SK-N-SH (cell line): ENCODE results near the gene BABAM2.
A peak's percentile ranks its signal among the peaks of the same experiment; 100 is the strongest.

Experiments
- NFIC ChIP-seq: IDR thresholded peaks from 2 replicates; pipeline ENCODE4 v1.4.0; 2012; ENCODE audit warnings: borderline replicate concordance
- TF ChIP-seq, protein P1 (sequence below): IDR thresholded peaks from 2 replicates; pipeline ENCODE4 v1.4.0; 2012; ENCODE audit warnings: low read depth, borderline replicate concordance
- TF ChIP-seq, protein P2 (sequence below): fragments of 200-600 bp; sonication (generic); IDR thresholded peaks from 2 replicates; pipeline ENCODE4 v1.6.1; 2017; ENCODE audit warnings: antibody characterized with exemption, mild to moderate bottlenecking, moderate library complexity
- TF ChIP-seq, protein P3 (sequence below): IDR thresholded peaks from 2 replicates; pipeline ENCODE4 v1.4.0; 2012; ENCODE audit warnings: low read depth
- TF ChIP-seq, protein P4 (sequence below): IDR thresholded peaks from 2 replicates; pipeline ENCODE4 v1.4.0; 2012; ENCODE audit warnings: low read depth, borderline replicate concordance

DNA sequence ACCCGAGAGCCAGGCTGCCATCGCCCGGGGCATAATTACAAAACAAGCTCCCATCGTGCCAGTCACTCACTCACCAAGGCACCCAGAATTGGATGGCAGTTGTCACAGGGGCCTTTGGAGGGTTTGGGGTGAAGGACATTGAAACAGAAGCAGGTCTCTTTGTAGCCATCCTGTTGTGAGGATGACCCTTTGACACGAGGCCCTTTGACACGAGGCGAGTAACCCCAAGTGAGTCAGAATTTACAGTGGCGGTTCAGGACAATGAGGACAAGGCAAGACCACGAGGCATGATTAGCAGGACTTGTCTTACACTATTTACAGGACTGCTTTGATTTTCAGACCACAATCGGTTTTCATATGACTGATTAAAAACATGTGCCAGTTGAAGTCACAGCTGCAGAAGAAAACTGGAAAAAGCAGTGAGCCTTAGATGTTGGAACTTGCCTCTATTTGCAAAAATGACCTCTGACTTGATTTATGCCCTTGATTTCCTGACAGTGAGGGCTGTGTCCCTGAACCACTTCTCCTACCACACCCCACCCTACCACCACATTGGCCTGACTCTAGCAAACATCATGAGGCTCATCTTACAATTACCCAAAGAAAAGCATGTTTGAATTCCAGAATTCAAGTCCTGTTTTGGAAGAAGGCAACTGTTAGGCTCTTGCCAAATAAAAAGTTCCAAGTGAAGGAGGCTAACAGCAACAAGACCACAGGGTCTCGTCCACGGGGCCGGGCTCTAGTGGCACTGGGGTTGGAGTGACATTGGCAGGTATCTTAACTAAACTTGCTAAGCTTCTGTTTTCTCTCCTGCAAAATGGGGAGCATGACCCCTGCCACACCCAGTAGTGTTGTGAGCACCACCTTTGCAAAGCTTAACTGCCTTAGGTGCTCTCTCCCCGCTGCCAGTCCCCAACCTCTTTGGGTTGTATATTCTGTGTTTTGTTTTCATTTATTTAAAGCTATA, 437.7 kb downstream of the BABAM2 start:
- no peak for TF ChIP-seq NFIC
- TF ChIP-seq, protein P1, sequence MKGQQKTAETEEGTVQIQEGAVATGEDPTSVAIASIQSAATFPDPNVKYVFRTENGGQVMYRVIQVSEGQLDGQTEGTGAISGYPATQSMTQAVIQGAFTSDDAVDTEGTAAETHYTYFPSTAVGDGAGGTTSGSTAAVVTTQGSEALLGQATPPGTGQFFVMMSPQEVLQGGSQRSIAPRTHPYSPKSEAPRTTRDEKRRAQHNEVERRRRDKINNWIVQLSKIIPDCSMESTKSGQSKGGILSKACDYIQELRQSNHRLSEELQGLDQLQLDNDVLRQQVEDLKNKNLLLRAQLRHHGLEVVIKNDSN, result no peak
- TF ChIP-seq, protein P2, sequence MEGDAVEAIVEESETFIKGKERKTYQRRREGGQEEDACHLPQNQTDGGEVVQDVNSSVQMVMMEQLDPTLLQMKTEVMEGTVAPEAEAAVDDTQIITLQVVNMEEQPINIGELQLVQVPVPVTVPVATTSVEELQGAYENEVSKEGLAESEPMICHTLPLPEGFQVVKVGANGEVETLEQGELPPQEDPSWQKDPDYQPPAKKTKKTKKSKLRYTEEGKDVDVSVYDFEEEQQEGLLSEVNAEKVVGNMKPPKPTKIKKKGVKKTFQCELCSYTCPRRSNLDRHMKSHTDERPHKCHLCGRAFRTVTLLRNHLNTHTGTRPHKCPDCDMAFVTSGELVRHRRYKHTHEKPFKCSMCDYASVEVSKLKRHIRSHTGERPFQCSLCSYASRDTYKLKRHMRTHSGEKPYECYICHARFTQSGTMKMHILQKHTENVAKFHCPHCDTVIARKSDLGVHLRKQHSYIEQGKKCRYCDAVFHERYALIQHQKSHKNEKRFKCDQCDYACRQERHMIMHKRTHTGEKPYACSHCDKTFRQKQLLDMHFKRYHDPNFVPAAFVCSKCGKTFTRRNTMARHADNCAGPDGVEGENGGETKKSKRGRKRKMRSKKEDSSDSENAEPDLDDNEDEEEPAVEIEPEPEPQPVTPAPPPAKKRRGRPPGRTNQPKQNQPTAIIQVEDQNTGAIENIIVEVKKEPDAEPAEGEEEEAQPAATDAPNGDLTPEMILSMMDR, result no peak
- TF ChIP-seq, protein P3, sequence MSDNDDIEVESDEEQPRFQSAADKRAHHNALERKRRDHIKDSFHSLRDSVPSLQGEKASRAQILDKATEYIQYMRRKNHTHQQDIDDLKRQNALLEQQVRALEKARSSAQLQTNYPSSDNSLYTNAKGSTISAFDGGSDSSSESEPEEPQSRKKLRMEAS, result 0 out of 2 replicates have a peak, but pooled peaks have one; percentile 40
- TF ChIP-seq, protein P4, sequence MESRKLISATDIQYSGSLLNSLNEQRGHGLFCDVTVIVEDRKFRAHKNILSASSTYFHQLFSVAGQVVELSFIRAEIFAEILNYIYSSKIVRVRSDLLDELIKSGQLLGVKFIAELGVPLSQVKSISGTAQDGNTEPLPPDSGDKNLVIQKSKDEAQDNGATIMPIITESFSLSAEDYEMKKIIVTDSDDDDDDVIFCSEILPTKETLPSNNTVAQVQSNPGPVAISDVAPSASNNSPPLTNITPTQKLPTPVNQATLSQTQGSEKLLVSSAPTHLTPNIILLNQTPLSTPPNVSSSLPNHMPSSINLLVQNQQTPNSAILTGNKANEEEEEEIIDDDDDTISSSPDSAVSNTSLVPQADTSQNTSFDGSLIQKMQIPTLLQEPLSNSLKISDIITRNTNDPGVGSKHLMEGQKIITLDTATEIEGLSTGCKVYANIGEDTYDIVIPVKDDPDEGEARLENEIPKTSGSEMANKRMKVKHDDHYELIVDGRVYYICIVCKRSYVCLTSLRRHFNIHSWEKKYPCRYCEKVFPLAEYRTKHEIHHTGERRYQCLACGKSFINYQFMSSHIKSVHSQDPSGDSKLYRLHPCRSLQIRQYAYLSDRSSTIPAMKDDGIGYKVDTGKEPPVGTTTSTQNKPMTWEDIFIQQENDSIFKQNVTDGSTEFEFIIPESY, result no peak
